Measurements from ENCODE around the gene KIF26A. TPM values are rescaled to one million over a fixed set of nuclear protein-coding genes. Genes with fewer than 3 reads are reported as not detected.

KIF26A gene
- total and polyA plus RNA-seq, 2 of the 4 experiments (the other 2 are of a cell fraction) = not detected

DNA sequence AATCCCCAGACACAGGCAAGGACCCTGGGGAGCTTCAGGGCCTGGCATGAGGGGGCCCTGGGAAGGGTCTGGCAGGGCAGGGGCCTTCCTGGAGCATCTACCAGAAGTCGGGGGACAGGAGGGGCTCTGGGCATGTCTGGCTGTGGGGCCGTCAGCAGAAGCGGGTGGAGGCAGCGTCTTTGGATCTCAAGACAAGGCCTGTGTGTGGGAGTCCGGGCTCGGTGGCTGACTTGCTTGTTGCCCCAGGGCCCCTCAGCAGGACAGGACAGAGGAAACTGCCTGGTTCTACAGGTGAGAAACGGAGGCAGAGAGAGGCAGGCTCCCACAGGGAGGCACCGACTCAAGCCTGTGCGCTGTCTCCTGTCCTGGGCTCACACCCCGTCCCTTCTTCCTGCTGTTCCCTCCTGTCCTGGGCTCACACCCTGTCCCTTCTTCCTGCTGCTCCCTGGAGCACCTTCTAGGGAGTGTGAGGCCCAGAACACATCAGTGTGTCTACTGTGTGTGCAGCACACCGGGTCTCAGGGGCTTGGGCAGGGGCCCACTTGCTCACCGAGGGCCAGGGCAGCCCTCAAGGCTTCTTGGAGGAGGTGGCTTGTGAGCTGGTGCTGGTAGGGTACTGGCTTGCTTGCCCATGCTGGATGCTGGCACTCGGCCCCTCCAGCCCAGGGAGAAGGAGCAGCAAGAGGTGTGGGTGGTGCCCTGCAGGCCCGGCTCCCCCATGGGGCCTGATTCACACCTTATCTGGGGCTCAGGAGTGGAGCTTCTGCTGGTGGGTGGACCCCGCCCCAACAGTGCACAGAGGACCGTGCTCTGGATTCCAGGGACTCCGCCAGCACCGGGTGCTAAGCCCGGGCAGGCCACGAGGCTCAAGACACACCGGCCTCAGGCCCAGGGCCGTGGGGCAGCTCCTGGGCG lies 38.0 kb upstream of the KIF26A start:
- Histone ChIP-seq H3K14ac (replicated peaks; ENCODE audit: low read depth, low read length) (no peak overlapping the region), H3K27me3 (ENCODE audit: control insufficient read depth, insufficient read depth, low read length) (no peaks in the 10 kb centered on the region), H4K91ac (ENCODE audit: insufficient read depth, low read depth, low read length) (no peak overlapping the region), H3K9me1 (ENCODE audit: insufficient read depth, low read length) (no peaks in the 10 kb centered on the region), H3K9me3 (ENCODE audit: control insufficient read depth, insufficient read depth, low read length) (no peaks in the 10 kb centered on the region), H3K4me3 (ENCODE audit: insufficient read depth, low read depth, low read length) (no peak overlapping the region), H2BK20ac (ENCODE audit: low read depth, low read length) (no peak overlapping the region), H4K8ac (ENCODE audit: low read depth in 2 of 2, low read length in 2 of 2) (no peak overlapping the region), H2BK15ac (ENCODE audit: low read depth, low read length) (no peak overlapping the region), H2AK9ac (replicated peaks; ENCODE audit: low read depth, low read length, poor library complexity) (no peak overlapping the region), H3K23ac (ENCODE audit: low read depth, low read length) (no peak overlapping the region), H3K9ac (ENCODE audit: low read depth, low read length) (no peak overlapping the region), H3K27ac (ENCODE audit: insufficient read depth, low read length) (no peak overlapping the region), H2AK5ac (ENCODE audit: low read depth, low read length) (no peak overlapping the region), H2BK5ac (ENCODE audit: low read depth, low read length, poor library complexity, severe bottlenecking) (no peak overlapping the region), H3K36me3 (ENCODE audit: control insufficient read depth, insufficient read depth, low read length) (no peaks in the 10 kb centered on the region), H3K79me1 (ENCODE audit: low read depth in 1 of 2, low read length in 2 of 2) (no peaks in the 10 kb centered on the region), H3K4me2 (ENCODE audit: low read depth, low read length) (no peak overlapping the region), H3K4ac (ENCODE audit: low read depth, low read length) (no peak overlapping the region), H3K56ac (ENCODE audit: extremely low read depth, insufficient read depth, low read length) (no peak overlapping the region), H2BK120ac (ENCODE audit: low read depth, low read length) (no peak overlapping the region), H2AFZ (replicated peaks; ENCODE audit: low read length, poor library complexity) (no peak overlapping the region), H4K20me1 (ENCODE audit: insufficient read depth, low read length) (no peaks in the 10 kb centered on the region), H3K18ac (ENCODE audit: low read depth, low read length) (no peak overlapping the region), H4K5ac (ENCODE audit: low read depth, low read length) (no peak overlapping the region), H3K4me1 (ENCODE audit: control insufficient read depth, insufficient read depth, low read length) (no peaks in the 10 kb centered on the region)
- DNase-seq (no peak), ATAC-seq (ENCODE audit: low read depth) (no peak)
- CTCF ChIA-PET = no interaction called here
- in situ Hi-C loops (cut with MboI; ENCODE audit: low sequenced_read_pairs) (no loop called here), intact Hi-C loops (cut with micrococcal nuclease) (no loop called here), dilution Hi-C loops (cut with HindIII; ENCODE audit: low sequenced_read_pairs, unreplicated experiment) (no loop called here)
- POLR2A ChIA-PET (ENCODE audit: unreplicated experiment) = no interaction called here
- WGBS, 2 experiments (ENCODE audit: extremely low coverage in 2 of 2, insufficient read length in 1 of 2) = 52% methylated on average over 8 of the region's 23 CpGs; no CpG with 5 or more reads in 1 of the 2 experiments
- no TSS peak for BruUV-seq (replicated peaks)
- no peak for TF ChIP-seq USF2 (IDR thresholded peaks at IDR 0.05; ENCODE audit: low read depth, low read length)
- TF ChIP-seq MXI1 (IDR thresholded peaks at IDR 0.05; ENCODE audit: borderline replicate concordance, low read depth, low read length) = no peak
- no peak for TF ChIP-seq RCOR1 (IDR thresholded peaks at IDR 0.05; ENCODE audit: insufficient replicate concordance, low read length)
- no peak for TF ChIP-seq BHLHE40 (IDR thresholded peaks at IDR 0.05; ENCODE audit: low read depth, low read length)
- no peak for TF ChIP-seq NFE2L2 (IDR thresholded peaks at IDR 0.05; ENCODE audit: low read depth, low read length)
- no peak for TF ChIP-seq MAFK (IDR thresholded peaks at IDR 0.05; ENCODE audit: low read depth, low read length)
- no peak for TF ChIP-seq MAZ (IDR thresholded peaks at IDR 0.05; ENCODE audit: borderline replicate concordance, low read depth, low read length)
- no peak for TF ChIP-seq CEBPB (IDR thresholded peaks at IDR 0.05; ENCODE audit: low read depth, low read length)
- no peak for TF ChIP-seq FOS (IDR thresholded peaks at IDR 0.05; ENCODE audit: low read depth, low read length)
- no peak for TF ChIP-seq CHD1 (IDR thresholded peaks at IDR 0.05; ENCODE audit: low read depth, low read length)
- no peak for TF ChIP-seq CTCF (conservative IDR thresholded peaks at IDR 0.05; ENCODE audit: low read depth, low read length)
- no peak for TF ChIP-seq RAD21 (IDR thresholded peaks at IDR 0.05; ENCODE audit: low read length)

Measured in IMR-90 (cell line).